Chondrocyte (in vitro differentiated cells): ENCODE data around the gene RPUSD1. TPM values are rescaled to one million over a fixed set of nuclear protein-coding genes. Genes with fewer than 3 reads are reported as not detected.

Experiments
- DNase-seq: peaks from one replicate; pipeline ENCODE4 v3.0.0; 2021; ENCODE audit warnings: mixed read lengths, low spot score
- H3K27ac Mint-ChIP-seq: one replicate; pipeline ENCODE4 v1.8.0; 2021; ENCODE audit warnings: mild to moderate bottlenecking, moderate library complexity, mixed read lengths; ENCODE audit not compliant: unreplicated experiment
- H3K27me3 Mint-ChIP-seq: 2 replicates; pipeline ENCODE4 v1.8.0; 2021; ENCODE audit warnings: low read depth, mixed read lengths
- H3K36me3 Mint-ChIP-seq: 2 replicates; pipeline ENCODE4 v1.8.0; 2021; ENCODE audit warnings: low read depth, mixed read lengths
- H3K4me1 Mint-ChIP-seq: 2 replicates; pipeline ENCODE4 v1.8.0; 2021; ENCODE audit warnings: low read depth, mild to moderate bottlenecking, mixed read lengths
- H3K4me3 Mint-ChIP-seq: one replicate; pipeline ENCODE4 v1.8.0; 2021; ENCODE audit warnings: mild to moderate bottlenecking, moderate library complexity, mixed read lengths; ENCODE audit not compliant: unreplicated experiment
- H3K9me3 Mint-ChIP-seq: 2 replicates; pipeline ENCODE4 v1.8.0; 2021; ENCODE audit warnings: low read depth, mixed read lengths
- total RNA-seq: library from RNA; stranded (reverse); gene quantifications from 3 replicates; pipeline ENCODE4 v1.2.1, GENCODE V29; 2021
- TF ChIP-seq, protein P1 (sequence below): fragments of 200-600 bp; sonication (generic); IDR thresholded peaks from 2 replicates; pipeline ENCODE4 v1.5.0; 2021; ENCODE audit warnings: antibody characterized with exemption, mild to moderate bottlenecking, moderate library complexity

Gene RPUSD1
- total RNA-seq, 1 donor from 2014 or later, result 19.6 TPM

DNA sequence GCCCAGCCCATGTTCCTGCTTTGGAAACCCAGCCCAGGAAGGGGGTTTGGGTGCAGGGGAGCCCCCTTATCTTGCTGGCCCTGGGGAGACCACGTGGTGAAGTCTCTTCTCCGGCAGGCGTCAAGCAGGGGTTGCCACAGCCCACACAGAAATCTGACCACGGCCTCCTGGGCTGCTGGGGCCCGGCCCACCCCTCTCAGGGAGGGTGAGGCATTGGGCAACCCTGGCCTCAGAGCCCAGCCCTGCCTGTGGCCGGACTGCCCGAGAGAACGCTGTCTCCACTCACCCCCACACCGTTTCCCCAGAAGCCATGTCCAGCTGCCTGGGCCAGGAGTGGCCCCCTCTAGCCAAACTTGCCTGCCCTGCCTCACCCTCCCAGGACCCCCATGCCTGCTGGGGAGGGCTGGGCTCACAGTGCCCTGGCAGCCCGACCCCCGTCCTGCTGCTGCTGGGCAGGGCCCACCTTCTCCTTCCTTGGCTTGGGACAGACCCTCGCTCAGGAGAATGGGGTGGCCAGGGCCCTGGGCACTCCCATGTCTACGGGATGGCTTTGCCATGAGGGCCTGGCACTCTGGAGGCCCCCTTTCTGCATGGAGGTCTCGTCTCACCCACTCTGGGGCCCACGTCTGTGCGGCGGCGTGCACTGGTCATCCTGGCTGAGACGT, 6.7 kb downstream of the RPUSD1 start:
- H3K27me3 Mint-ChIP-seq, result no peaks in the 10 kb centered on the region
- DNase-seq, result no peak
- H3K27ac Mint-ChIP-seq, result no peak overlapping the region
- TF ChIP-seq, protein P1, sequence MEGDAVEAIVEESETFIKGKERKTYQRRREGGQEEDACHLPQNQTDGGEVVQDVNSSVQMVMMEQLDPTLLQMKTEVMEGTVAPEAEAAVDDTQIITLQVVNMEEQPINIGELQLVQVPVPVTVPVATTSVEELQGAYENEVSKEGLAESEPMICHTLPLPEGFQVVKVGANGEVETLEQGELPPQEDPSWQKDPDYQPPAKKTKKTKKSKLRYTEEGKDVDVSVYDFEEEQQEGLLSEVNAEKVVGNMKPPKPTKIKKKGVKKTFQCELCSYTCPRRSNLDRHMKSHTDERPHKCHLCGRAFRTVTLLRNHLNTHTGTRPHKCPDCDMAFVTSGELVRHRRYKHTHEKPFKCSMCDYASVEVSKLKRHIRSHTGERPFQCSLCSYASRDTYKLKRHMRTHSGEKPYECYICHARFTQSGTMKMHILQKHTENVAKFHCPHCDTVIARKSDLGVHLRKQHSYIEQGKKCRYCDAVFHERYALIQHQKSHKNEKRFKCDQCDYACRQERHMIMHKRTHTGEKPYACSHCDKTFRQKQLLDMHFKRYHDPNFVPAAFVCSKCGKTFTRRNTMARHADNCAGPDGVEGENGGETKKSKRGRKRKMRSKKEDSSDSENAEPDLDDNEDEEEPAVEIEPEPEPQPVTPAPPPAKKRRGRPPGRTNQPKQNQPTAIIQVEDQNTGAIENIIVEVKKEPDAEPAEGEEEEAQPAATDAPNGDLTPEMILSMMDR, result no peak
- no peaks in the 10 kb centered on the region for H3K36me3 Mint-ChIP-seq
- no peak overlapping the region for H3K4me3 Mint-ChIP-seq
- H3K9me3 Mint-ChIP-seq, result no peaks in the 10 kb centered on the region
- H3K4me1 Mint-ChIP-seq, result peaks cover 3% of the 10 kb centered on the region

DNA sequence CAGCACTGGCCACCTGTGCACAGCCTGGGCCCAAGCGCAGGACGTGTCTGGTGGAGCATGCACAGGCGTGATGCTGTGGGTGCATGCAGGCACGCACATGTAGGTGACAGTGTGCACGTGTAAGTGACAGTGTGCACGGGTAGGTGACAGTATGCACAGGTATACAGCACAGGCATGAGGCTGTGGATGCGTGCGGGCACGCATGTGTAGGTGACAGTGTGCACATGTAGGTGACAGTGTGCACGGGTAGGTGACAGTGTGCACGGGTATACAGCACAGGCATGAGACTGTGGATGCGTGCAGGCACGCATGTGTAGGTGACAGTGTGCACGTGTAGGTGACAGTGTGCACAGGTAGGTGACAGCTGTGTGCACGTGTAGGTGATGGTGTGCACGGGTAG, 7.9 kb downstream of the RPUSD1 start:
- H3K9me3 Mint-ChIP-seq, result no peaks in the 10 kb centered on the region
- H3K36me3 Mint-ChIP-seq, result no peaks in the 10 kb centered on the region
- DNase-seq, result no peak
- no peaks in the 10 kb centered on the region for H3K27me3 Mint-ChIP-seq
- H3K4me1 Mint-ChIP-seq, result peaks cover 3% of the 10 kb centered on the region
- H3K27ac Mint-ChIP-seq, result no peak overlapping the region
- TF ChIP-seq, protein P1, result no peak
- no peak overlapping the region for H3K4me3 Mint-ChIP-seq

DNA sequence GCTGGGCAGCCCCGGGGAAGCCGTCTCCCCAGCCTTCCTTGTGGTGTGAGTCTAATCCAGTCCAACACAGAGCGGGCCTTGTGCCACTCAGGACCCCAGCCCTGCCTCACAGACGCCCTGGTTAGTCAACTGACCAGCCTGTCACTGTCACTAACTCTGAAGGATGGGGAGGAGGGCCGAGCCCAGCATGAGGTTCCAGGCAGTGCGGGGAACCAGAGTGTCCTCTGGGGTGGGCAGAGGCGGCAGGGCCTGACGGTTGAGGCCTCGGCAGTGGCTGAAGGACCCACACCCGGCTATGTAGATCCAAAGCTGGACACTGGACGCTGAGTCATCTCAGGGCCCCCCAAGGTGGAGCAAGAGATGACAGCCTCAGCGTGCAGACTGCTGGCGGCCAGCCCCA, 8.6 kb downstream of the RPUSD1 start:
- H3K9me3 Mint-ChIP-seq, result no peaks in the 10 kb centered on the region
- DNase-seq, result no peak
- peaks cover 3% of the 10 kb centered on the region for H3K4me1 Mint-ChIP-seq
- H3K27me3 Mint-ChIP-seq, result no peaks in the 10 kb centered on the region
- H3K36me3 Mint-ChIP-seq, result no peaks in the 10 kb centered on the region
- no peak overlapping the region for H3K27ac Mint-ChIP-seq
- TF ChIP-seq, protein P1, result no peak
- no peak overlapping the region for H3K4me3 Mint-ChIP-seq

DNA sequence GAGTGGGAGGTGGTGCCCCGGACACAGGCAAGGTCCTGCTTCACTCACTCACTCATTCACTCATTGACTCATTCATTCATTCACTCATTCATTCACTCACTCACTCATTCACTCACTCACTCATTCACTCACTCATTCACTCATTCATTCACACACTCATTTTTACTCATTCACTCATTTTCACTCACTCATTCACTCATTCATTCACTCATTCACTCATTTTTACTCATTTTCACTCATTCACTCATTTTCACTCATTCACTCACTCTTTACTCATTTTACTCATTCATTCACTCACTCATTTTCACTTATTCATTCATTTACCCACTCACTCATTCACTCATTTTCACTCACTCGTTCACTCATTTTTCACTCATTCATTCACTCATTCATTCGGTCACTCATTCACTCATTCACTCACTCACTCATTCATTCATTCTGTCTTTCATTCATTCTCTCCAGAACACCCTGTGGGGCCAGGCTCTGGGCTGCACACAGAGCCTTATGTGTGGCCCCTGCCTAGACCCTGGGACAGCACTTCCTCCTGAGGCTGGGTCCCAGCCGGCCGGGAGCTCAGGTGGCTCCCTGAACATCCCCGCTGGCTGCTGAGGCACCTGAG, 9.2 kb downstream of the RPUSD1 start:
- Mint-ChIP-seq H3K4me3 (no peak overlapping the region), H3K9me3 (no peaks in the 10 kb centered on the region)

DNA sequence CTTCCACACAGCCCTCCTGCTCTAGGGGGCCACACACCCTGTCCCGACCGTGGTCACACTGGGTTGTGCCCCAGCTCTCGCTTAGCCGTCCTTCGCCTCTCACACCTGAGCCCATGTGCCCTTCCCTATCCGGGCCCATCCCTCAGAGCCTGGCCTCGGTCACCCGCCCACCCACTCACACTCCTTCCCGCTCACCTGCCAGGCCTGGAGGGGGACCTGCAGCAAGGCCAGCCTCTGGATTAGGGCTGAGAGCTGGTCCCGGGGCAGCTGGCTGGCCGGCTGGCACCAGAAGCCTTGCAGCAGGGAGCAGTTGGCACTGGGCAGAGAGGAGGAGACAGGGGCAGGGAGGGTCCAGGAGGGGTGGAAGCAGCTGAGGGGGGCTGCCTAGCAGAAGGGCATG, 9.7 kb downstream of the RPUSD1 start:
- H3K36me3 Mint-ChIP-seq, result no peaks in the 10 kb centered on the region
- no peak overlapping the region for H3K4me3 Mint-ChIP-seq
- H3K4me1 Mint-ChIP-seq, result peaks cover 3% of the 10 kb centered on the region
- H3K27me3 Mint-ChIP-seq, result no peaks in the 10 kb centered on the region
- H3K27ac Mint-ChIP-seq, result no peak overlapping the region
- TF ChIP-seq, protein P1, result no peak
- DNase-seq, result no peak
- H3K9me3 Mint-ChIP-seq, result no peaks in the 10 kb centered on the region

More for the DNA sequence above, 9.2 kb downstream of the RPUSD1 start:
- H3K27ac Mint-ChIP-seq, result no peak overlapping the region
- no peaks in the 10 kb centered on the region for H3K27me3 Mint-ChIP-seq
- no peak for DNase-seq
- peaks cover 3% of the 10 kb centered on the region for H3K4me1 Mint-ChIP-seq
- TF ChIP-seq, protein P1, result no peak
- H3K36me3 Mint-ChIP-seq, result no peaks in the 10 kb centered on the region
